A172 (cell line): ENCODE measurements around the gene SBF2. TPM values are rescaled to one million over a fixed set of nuclear protein-coding genes. Genes with fewer than 3 reads are reported as not detected.

Experiments used
- DNase-seq: peaks from one replicate; pipeline ENCODE4 v3.0.0-alpha.2; 2015; ENCODE audit warnings: low spot score
- total RNA-seq: library from RNA; depleted of rRNA; stranded (reverse); fragments of >200 nt; shearing (Covaris generic); gene quantifications from 2 replicates; pipeline ENCODE4 v1.2.3, GENCODE V29; 2014; rRNA removed

SBF2 gene
- 19.6 and 34.7 TPM in 2 replicates for total RNA-seq

GRCh38 chr11:10293423-10294289 is at the start of gene SBF2:
Gene SBF2, minus strand, starts transcription at chr11:10294219. Its CDS starts 150 bp downstream, at chr11:10294069.
- DNase-seq: peak; percentile 93

- no peak for DNase-seq
Observed at GRCh38 chr11:10338287-10338686, 44.3 kb upstream of the SBF2 start.

- DNase-seq: no peak
Observed at GRCh38 chr11:10333490-10333889, 39.5 kb upstream of the SBF2 start.

- no peak for DNase-seq
Observed at GRCh38 chr11:10331548-10332289, 37.7 kb upstream of the SBF2 start.

- peak; percentile 80 for DNase-seq
Observed at GRCh38 chr11:10329935-10330334, 35.9 kb upstream of the SBF2 start.

- no peak for DNase-seq
Observed at GRCh38 chr11:10329356-10329755, 35.3 kb upstream of the SBF2 start.

- DNase-seq: peak; percentile 83
Observed at GRCh38 chr11:10328314-10329098, 34.5 kb upstream of the SBF2 start.

GRCh38 chr11:10327254-10327653 is 33.2 kb upstream of the SBF2 start:
- no peak for DNase-seq

- DNase-seq: no peak
Observed at GRCh38 chr11:10326012-10326964, 32.3 kb upstream of the SBF2 start.

- peak; percentile 41 for DNase-seq
Observed at GRCh38 chr11:10325277-10326011, 31.4 kb upstream of the SBF2 start.

- DNase-seq: no peak
Observed at GRCh38 chr11:10324474-10324873, 30.5 kb upstream of the SBF2 start.

- DNase-seq: peak; percentile 33
Observed at GRCh38 chr11:10323793-10324170, 29.8 kb upstream of the SBF2 start.

GRCh38 chr11:10322830-10323792 is 29.1 kb upstream of the SBF2 start:
- peak; percentile 88 for DNase-seq

- no peak for DNase-seq
Observed at GRCh38 chr11:10322401-10322800, 28.4 kb upstream of the SBF2 start.

GRCh38 chr11:10320736-10321465 is 26.9 kb upstream of the SBF2 start:
- no peak for DNase-seq

- DNase-seq: no peak
Observed at GRCh38 chr11:10319702-10320558, 25.9 kb upstream of the SBF2 start.

GRCh38 chr11:10318527-10318802 is 24.4 kb upstream of the SBF2 start:
- DNase-seq: no peak
